Epithelial cell of proximal tubule (primary cell): ENCODE results near the gene SRBD1. TPM values are rescaled to one million over a fixed set of nuclear protein-coding genes. Genes with fewer than 3 reads are reported as not detected.

Experiments used
- DNase-seq: peaks from one replicate; pipeline ENCODE4 v3.0.0-alpha.2; 2011; ENCODE audit warnings: low read depth
- H3K4me3 ChIP-seq: 2 replicates; pipeline ENCODE4 v1.5.1; 2011; ENCODE audit warnings: low read depth, mild to moderate bottlenecking, low read length
- total RNA-seq: library from RNA; depleted of rRNA; stranded (reverse); fragments of >200 nt; gene quantifications from 2 replicates; pipeline ENCODE4 v1.2.3, GENCODE V29; 2015
- TF ChIP-seq, protein P1 (sequence below): conservative IDR thresholded peaks from 2 replicates; pipeline ENCODE4 v1.5.1; 2012; ENCODE audit warnings: low read depth, mild to moderate bottlenecking, low read length

SRBD1 gene, protein sequence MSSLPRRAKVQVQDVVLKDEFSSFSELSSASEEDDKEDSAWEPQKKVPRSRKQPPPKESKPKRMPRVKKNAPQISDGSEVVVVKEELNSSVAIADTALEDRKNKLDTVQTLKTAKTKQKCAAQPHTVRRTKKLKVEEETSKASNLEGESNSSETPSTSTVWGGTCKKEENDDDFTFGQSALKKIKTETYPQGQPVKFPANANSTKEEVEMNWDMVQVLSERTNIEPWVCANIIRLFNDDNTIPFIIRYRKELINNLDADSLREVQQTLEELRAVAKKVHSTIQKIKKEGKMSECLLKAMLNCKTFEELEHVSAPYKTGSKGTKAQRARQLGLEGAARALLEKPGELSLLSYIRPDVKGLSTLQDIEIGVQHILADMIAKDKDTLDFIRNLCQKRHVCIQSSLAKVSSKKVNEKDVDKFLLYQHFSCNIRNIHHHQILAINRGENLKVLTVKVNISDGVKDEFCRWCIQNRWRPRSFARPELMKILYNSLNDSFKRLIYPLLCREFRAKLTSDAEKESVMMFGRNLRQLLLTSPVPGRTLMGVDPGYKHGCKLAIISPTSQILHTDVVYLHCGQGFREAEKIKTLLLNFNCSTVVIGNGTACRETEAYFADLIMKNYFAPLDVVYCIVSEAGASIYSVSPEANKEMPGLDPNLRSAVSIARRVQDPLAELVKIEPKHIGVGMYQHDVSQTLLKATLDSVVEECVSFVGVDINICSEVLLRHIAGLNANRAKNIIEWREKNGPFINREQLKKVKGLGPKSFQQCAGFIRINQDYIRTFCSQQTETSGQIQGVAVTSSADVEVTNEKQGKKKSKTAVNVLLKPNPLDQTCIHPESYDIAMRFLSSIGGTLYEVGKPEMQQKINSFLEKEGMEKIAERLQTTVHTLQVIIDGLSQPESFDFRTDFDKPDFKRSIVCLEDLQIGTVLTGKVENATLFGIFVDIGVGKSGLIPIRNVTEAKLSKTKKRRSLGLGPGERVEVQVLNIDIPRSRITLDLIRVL
- 8.1 and 9.3 TPM in 2 replicates for total RNA-seq

- peak within 1 kb of the TSS; percentile 85 for H3K4me3 ChIP-seq
- TF ChIP-seq, protein P1, sequence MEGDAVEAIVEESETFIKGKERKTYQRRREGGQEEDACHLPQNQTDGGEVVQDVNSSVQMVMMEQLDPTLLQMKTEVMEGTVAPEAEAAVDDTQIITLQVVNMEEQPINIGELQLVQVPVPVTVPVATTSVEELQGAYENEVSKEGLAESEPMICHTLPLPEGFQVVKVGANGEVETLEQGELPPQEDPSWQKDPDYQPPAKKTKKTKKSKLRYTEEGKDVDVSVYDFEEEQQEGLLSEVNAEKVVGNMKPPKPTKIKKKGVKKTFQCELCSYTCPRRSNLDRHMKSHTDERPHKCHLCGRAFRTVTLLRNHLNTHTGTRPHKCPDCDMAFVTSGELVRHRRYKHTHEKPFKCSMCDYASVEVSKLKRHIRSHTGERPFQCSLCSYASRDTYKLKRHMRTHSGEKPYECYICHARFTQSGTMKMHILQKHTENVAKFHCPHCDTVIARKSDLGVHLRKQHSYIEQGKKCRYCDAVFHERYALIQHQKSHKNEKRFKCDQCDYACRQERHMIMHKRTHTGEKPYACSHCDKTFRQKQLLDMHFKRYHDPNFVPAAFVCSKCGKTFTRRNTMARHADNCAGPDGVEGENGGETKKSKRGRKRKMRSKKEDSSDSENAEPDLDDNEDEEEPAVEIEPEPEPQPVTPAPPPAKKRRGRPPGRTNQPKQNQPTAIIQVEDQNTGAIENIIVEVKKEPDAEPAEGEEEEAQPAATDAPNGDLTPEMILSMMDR = no peak
- DNase-seq = peak; percentile 51
These were observed at the start of gene SRBD1 for GRCh38 chr2:45611020-45611859. SRBD1 (minus strand) TSS chr2:45611267; CDS start chr2:45605441, 5,826 bp downstream.

- H3K4me3 ChIP-seq = no peak overlapping the region
- TF ChIP-seq, protein P1 = no peak
- DNase-seq = no peak
These were observed 43.2 kb upstream of the SRBD1 start for GRCh38 chr2:45654250-45654649.

DNA sequence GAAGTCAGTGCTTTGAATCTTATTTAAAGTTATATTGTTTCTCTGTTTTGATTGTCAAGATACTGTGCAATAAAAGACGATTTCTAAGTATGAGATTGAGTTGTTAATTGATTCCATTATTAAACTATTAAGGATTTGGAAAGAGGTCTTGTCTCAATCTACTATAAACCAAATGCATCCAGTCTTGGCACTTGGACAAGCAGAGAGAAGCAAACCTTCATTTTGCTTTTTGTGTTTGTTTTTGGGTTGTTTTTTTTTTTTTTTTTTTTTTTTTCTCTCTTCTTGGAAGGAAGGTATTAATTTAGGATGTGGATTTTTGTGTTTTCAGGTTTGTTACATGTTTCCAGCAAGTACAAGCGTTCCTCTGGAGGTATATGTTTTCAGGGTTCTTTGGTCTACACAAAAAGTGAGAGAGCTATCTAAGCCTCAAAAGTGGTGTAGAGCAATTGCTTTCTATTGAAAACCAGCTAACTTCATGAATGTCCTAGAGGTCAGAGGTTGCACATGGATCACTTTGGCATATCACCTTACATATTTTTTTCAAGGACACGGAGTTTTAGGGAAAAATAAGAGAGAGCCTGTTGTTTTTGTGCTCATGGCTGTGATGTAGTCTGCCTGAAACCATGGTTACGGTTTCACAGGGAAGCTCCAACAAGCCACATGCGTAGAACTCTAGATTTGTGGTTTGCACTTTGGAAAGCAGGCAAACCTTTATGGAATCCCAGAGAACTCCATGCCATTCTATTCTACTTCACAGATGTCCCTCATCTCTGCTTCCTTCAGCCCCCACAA lies 42.3 kb upstream of the SRBD1 start:
- peak overlapping the region; percentile 92 for H3K4me3 ChIP-seq
- TF ChIP-seq, protein P1 = no peak
- DNase-seq = no peak

GRCh38 chr2:45652090-45653031 lies 41.3 kb upstream of the SRBD1 start:
- TF ChIP-seq, protein P1 = no peak
- H3K4me3 ChIP-seq = peak overlapping the region; percentile 92
- no peak for DNase-seq

- DNase-seq = no peak
- TF ChIP-seq, protein P1 = no peak
- peak within 1 kb of the TSS; percentile 92 for H3K4me3 ChIP-seq
These were observed 40.5 kb upstream of the SRBD1 start, which contains the start of gene PRKCE for GRCh38 chr2:45651415-45652089. PRKCE (plus strand) TSS chr2:45651675.
